ENCODE measurements around the gene ACSM4. TPM values are rescaled to one million over a fixed set of nuclear protein-coding genes. Genes with fewer than 3 reads are reported as not detected.

ACSM4 gene
- total RNA-seq, 1 donor from 2014 or later: not detected

DNA sequence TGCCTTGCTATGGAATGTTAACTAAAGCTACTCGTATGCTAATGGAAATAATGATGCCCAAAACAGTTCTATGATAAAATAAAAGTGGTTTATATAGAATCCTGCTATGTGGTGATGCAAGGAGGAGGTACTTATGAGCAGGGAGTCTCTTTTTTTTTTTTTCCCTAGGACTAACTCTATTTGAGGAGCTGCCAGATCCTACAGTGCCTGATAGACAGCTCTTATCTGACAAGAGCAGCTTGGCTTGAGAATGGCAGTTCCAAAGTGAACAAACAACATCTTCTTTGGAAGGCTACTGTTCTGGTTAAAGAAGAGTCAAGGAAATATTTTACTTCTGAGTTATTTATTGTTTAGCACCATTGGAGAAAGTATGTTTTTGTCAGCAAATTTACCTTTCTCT is 10.2 kb upstream of the ACSM4 start:
- H3K4me3 Mint-ChIP-seq (ENCODE audit: unreplicated experiment): no peak overlapping the region
- TF ChIP-seq, protein P1, sequence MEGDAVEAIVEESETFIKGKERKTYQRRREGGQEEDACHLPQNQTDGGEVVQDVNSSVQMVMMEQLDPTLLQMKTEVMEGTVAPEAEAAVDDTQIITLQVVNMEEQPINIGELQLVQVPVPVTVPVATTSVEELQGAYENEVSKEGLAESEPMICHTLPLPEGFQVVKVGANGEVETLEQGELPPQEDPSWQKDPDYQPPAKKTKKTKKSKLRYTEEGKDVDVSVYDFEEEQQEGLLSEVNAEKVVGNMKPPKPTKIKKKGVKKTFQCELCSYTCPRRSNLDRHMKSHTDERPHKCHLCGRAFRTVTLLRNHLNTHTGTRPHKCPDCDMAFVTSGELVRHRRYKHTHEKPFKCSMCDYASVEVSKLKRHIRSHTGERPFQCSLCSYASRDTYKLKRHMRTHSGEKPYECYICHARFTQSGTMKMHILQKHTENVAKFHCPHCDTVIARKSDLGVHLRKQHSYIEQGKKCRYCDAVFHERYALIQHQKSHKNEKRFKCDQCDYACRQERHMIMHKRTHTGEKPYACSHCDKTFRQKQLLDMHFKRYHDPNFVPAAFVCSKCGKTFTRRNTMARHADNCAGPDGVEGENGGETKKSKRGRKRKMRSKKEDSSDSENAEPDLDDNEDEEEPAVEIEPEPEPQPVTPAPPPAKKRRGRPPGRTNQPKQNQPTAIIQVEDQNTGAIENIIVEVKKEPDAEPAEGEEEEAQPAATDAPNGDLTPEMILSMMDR (IDR thresholded peaks at IDR 0.05; ENCODE audit: partially characterized antibody, unreplicated experiment): no peak
- H3K27me3 Mint-ChIP-seq (ENCODE audit: unreplicated experiment): no peaks in the 10 kb centered on the region
- no peak overlapping the region for H3K27ac Mint-ChIP-seq (ENCODE audit: unreplicated experiment)
- peaks cover 5% of the 10 kb centered on the region for H3K9me3 Mint-ChIP-seq (ENCODE audit: unreplicated experiment)
- no peaks in the 10 kb centered on the region for H3K4me1 Mint-ChIP-seq (ENCODE audit: low read depth, unreplicated experiment)
- no peak for DNase-seq
- peaks cover 13% of the 10 kb centered on the region for H3K36me3 Mint-ChIP-seq (ENCODE audit: unreplicated experiment)

DNA sequence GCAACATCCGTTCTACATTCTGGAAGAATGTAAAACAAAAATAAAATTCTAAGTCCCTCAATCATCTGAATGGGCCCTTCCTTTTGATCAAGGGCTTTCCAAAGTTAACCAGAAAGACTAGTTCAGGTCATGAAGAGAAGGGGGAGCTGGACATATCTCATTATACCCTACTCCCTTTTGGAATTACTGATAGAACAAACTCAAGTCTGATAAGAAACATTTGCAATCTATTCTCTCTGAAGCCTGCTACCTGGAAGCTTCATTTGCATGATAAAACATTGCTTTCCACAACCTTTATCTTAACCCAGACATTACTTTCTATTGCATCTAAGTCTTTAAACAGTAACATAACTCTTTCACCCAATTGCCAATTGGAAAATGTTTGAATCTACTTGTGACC is 8.3 kb upstream of the ACSM4 start:
- Mint-ChIP-seq H3K4me1 (ENCODE audit: low read depth, unreplicated experiment) (no peaks in the 10 kb centered on the region), H3K9me3 (ENCODE audit: unreplicated experiment) (peaks cover 4% of the 10 kb centered on the region), H3K4me3 (ENCODE audit: unreplicated experiment) (no peak overlapping the region)

DNA sequence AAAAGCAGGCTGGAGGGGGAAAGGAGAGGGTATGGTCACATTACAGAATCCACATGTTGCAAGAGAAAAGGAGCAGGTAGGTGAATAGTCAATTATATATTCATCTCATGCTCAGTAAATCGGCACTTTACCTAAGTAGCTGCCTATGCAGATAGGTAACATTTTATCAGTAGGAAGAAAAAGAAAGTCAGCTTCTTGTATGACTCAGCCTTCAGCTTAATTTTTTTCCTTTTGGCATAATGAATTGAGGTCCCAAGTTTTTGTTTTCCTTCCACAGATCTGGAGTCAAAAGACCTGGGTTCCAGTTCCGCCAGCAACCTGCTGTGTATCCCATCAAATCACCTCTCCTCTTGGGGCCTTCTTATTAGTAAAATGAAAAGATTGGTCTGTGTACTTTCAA is 6.0 kb upstream of the ACSM4 start:
- H3K9me3 Mint-ChIP-seq (ENCODE audit: unreplicated experiment): no peaks in the 10 kb centered on the region
- H3K4me1 Mint-ChIP-seq (ENCODE audit: low read depth, unreplicated experiment): no peaks in the 10 kb centered on the region
- TF ChIP-seq, protein P1 (IDR thresholded peaks at IDR 0.05; ENCODE audit: partially characterized antibody, unreplicated experiment): no peak
- no peak overlapping the region for H3K4me3 Mint-ChIP-seq (ENCODE audit: unreplicated experiment)
- DNase-seq: no peak
- H3K27me3 Mint-ChIP-seq (ENCODE audit: unreplicated experiment): no peaks in the 10 kb centered on the region
- no peak overlapping the region for H3K27ac Mint-ChIP-seq (ENCODE audit: unreplicated experiment)
- no peaks in the 10 kb centered on the region for H3K36me3 Mint-ChIP-seq (ENCODE audit: unreplicated experiment)

More for the DNA sequence above, 8.3 kb upstream of the ACSM4 start:
- H3K36me3 Mint-ChIP-seq (ENCODE audit: unreplicated experiment): peaks cover 10% of the 10 kb centered on the region
- no peak for DNase-seq
- TF ChIP-seq, protein P1 (IDR thresholded peaks at IDR 0.05; ENCODE audit: partially characterized antibody, unreplicated experiment): no peak
- no peak overlapping the region for H3K27ac Mint-ChIP-seq (ENCODE audit: unreplicated experiment)
- no peaks in the 10 kb centered on the region for H3K27me3 Mint-ChIP-seq (ENCODE audit: unreplicated experiment)

DNA sequence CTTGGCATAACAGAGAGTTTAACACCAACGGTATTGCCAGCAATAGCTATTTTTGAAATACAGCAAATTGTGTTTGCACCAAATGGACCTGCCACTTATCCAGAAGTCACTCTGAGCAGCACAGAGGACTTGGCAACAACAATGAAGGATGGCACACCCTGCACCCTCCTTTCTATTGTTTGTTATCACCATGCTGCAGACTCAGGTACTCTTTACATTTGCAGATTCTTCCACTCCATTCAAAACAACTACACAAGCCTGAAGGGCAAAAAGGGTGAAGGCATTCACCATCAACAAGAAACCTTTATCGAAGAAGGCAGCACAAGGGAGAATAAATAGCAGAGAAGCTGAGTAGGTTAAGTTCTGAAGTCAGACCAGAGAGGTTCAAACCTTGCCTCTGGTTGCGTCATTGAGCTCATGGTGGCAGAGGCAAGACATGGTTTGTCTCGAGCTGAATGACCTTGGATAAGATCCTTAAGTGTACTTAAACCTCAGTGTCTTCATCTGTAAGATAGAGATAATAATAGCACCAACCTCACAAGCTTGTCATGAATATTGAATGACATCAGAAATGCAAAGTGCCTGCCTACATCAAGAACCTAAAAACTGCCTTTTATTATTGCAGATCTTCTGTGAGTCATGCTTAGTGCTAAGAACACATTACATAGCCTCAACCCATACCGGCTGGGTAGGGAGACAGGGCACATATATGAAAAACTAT is 1.4 kb upstream of the ACSM4 start:
- H3K9me3 Mint-ChIP-seq (ENCODE audit: unreplicated experiment): peaks cover 3% of the 10 kb centered on the region
- H3K4me3 Mint-ChIP-seq (ENCODE audit: unreplicated experiment): no peak overlapping the region
- no peaks in the 10 kb centered on the region for H3K4me1 Mint-ChIP-seq (ENCODE audit: low read depth, unreplicated experiment)
- H3K27ac Mint-ChIP-seq (ENCODE audit: unreplicated experiment): no peak overlapping the region
- TF ChIP-seq, protein P1 (IDR thresholded peaks at IDR 0.05; ENCODE audit: partially characterized antibody, unreplicated experiment): no peak
- no peaks in the 10 kb centered on the region for H3K27me3 Mint-ChIP-seq (ENCODE audit: unreplicated experiment)
- no peak for DNase-seq
- H3K36me3 Mint-ChIP-seq (ENCODE audit: unreplicated experiment): no peaks in the 10 kb centered on the region

DNA sequence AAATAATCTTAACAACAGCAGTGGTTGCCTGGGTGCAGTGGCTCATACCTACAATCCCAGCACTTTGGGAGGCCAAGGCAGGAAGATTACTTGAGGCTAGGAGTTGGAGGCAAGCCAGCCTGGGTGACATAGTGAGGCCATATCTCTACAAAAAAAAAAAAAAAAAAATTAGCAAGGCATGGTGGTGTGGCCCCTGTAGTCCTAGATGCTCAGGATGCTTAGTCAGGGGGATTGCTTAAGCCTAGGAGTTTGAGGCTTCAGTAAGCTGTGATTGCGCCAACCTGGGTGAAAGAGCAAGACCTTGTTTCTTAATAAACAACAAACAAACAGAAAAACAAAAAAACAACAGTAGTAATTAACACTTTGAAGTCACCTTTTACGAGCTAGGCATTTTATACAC is 642 bp upstream of the ACSM4 start:
- no peaks in the 10 kb centered on the region for H3K27me3 Mint-ChIP-seq (ENCODE audit: unreplicated experiment)
- no peaks in the 10 kb centered on the region for H3K4me1 Mint-ChIP-seq (ENCODE audit: low read depth, unreplicated experiment)
- DNase-seq: no peak
- TF ChIP-seq, protein P1 (IDR thresholded peaks at IDR 0.05; ENCODE audit: partially characterized antibody, unreplicated experiment): no peak
- H3K4me3 Mint-ChIP-seq (ENCODE audit: unreplicated experiment): no peak overlapping the region
- peaks cover 3% of the 10 kb centered on the region for H3K9me3 Mint-ChIP-seq (ENCODE audit: unreplicated experiment)
- H3K36me3 Mint-ChIP-seq (ENCODE audit: unreplicated experiment): no peaks in the 10 kb centered on the region
- H3K27ac Mint-ChIP-seq (ENCODE audit: unreplicated experiment): no peak overlapping the region
